HG03045 (cell line): ENCODE measurements around the gene GCFC2.

Source experiments
- ATAC-seq: cut with Tn5 transposase; IDR thresholded peaks from one replicate; pipeline ENCODE4 v1.9.1; 2021; ENCODE audit warnings: mild to moderate bottlenecking, moderate library complexity; ENCODE audit not compliant: unreplicated experiment

GCFC2 gene

GRCh38 chr2:75632813-75633212 lies 77.9 kb downstream of the GCFC2 start:
- ATAC-seq, result no peak

GRCh38 chr2:75632091-75632701 lies 78.5 kb downstream of the GCFC2 start:
- no peak for ATAC-seq

- ATAC-seq, result peak; percentile 81
Observed at GRCh38 chr2:75627902-75628504, 82.7 kb downstream of the GCFC2 start.

- ATAC-seq, result no peak
Observed at GRCh38 chr2:75622929-75623328, 87.8 kb downstream of the GCFC2 start.

GRCh38 chr2:75622500-75622899 lies 88.2 kb downstream of the GCFC2 start:
- ATAC-seq, result no peak

GRCh38 chr2:75621228-75621627 lies 89.5 kb downstream of the GCFC2 start:
- ATAC-seq, result no peak

GRCh38 chr2:75619956-75620740 lies 90.6 kb downstream of the GCFC2 start:
- ATAC-seq, result no peak

GRCh38 chr2:75616933-75617332 lies 93.8 kb downstream of the GCFC2 start:
- ATAC-seq, result no peak

- ATAC-seq, result no peak
Observed at GRCh38 chr2:75616406-75616805, 94.3 kb downstream of the GCFC2 start.

GRCh38 chr2:75614162-75614651 lies 96.5 kb downstream of the GCFC2 start:
- ATAC-seq, result no peak

- ATAC-seq, result no peak
Observed at GRCh38 chr2:75612862-75613243, 97.9 kb downstream of the GCFC2 start.
